ENCODE measurements around the gene LONP2. TPM values are rescaled to one million over a fixed set of nuclear protein-coding genes. Genes with fewer than 3 reads are reported as not detected.

Gene LONP2
- total and polyA plus RNA-seq, 2 of the 13 experiments (the other 11 are each of a cell fraction or from before 2014, with no cell fraction given): 39.2 to 63.3 TPM

GRCh38 chr16:48385253-48386150 is 141.4 kb downstream of the LONP2 start, which contains the start of gene SIAH1 (continued):
- no peak for TF ChIP-seq ZMAT5 (CRISPR knock-in tag; IDR thresholded peaks at IDR 0.05; ENCODE audit: borderline replicate concordance, low read depth)
- no peak for TF ChIP-seq TRIM24 (CRISPR knock-in tag; IDR thresholded peaks at IDR 0.05)
- peak; percentile 87 for TF ChIP-seq POGK (CRISPR knock-in tag; conservative IDR thresholded peaks at IDR 0.05)
- no peak for TF ChIP-seq PPARG (CRISPR knock-in tag; conservative IDR thresholded peaks at IDR 0.05)
- TF ChIP-seq ZBTB8A (CRISPR knock-in tag; IDR thresholded peaks at IDR 0.05; ENCODE audit: borderline replicate concordance, low read depth): no peak
- peak; percentile 96 for TF ChIP-seq ZNF234 (CRISPR knock-in tag; conservative IDR thresholded peaks at IDR 0.05)
- TF ChIP-seq TFAP4 (IDR thresholded peaks at IDR 0.05; ENCODE audit: borderline replicate concordance, low read depth): no peak
- TF ChIP-seq LBX2 (CRISPR knock-in tag; IDR thresholded peaks at IDR 0.05; ENCODE audit: borderline replicate concordance): 0 out of 2 replicates have a peak, but pooled peaks have one; percentile 45
- peak; percentile 94 for TF ChIP-seq RBFOX2 (IDR thresholded peaks at IDR 0.05; ENCODE audit: low read depth, low read length)
- TF ChIP-seq TRAFD1 (CRISPR knock-in tag; IDR thresholded peaks at IDR 0.05; ENCODE audit: borderline replicate concordance): 0 out of 2 replicates have a peak, but pooled peaks have one; percentile 65
- no peak for TF ChIP-seq ARID2 (CRISPR knock-in tag; IDR thresholded peaks at IDR 0.05; ENCODE audit: borderline replicate concordance)
- TF ChIP-seq HNF1A (IDR thresholded peaks at IDR 0.05; ENCODE audit: low read depth): no peak
- no peak for TF ChIP-seq HNF1A (CRISPR knock-in tag; IDR thresholded peaks at IDR 0.05; ENCODE audit: borderline replicate concordance)
- peak; percentile 52; the same call in 1 of the 2 replicates for TF ChIP-seq SP2 (CRISPR knock-in tag; IDR thresholded peaks at IDR 0.05)
